ENCODE results near the gene SLC22A23.

Gene SLC22A23

DNA sequence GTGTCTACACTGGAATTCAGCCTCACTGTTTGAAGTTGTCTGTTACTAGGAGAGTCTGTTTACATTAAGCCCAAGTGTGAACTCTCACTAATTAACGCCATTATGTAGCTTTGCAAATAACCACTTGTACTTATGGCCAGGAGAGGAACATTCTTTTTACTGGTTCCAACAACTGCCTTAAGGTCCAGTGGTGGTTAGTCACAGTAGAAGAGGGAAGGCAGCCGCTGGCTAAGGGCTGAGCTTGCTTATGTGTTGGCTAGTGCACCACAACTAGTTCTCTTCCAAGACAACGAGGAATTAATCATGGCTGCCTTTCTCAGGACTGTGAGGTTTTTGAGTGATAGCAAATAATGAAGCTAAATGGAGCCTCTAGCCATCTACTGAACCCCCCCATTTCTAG, 14.9 kb upstream of the SLC22A23 start:
- DNase-seq (ENCODE audit: low spot score): no peak

DNA sequence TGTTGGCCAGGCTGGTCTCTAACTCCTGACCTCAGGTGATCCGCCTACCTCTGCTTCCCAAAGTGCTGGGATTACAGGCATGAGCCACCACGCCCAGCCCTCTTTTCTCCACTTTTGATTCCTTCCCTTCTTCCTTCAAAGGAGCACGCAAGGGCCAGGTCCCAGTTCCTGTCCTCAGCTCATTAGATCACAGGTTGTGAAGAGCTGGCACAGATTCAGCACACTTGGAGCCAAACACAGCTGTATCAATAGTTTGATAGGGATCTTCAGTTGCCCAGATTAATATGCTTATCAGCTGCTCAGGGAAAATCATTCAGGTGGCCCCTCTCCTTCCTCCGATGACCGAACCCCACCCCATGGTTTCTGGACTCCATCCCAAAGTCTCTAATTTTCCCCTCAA, 14.4 kb upstream of the SLC22A23 start:
- DNase-seq (ENCODE audit: low spot score): no peak

DNA sequence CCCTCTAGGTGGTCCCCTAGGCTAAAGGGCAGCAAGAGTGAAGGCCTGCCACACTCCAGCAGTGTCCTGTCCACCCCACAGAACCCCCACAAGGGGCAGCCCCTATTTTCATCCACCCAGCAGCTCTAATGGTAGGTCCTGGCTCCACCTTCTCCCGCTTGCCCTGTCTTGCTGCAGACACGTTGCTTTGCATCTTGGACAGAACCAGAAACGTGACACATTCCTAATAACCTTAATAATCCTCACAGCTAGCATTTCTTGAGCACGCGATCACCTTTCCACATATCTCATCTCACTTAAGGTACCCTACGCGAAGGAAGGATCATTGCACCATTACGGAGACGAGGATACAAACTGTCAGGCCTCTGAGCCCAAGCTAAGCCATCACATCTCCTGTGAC, 11.7 kb upstream of the SLC22A23 start:
- no peak for DNase-seq (ENCODE audit: low spot score)

DNA sequence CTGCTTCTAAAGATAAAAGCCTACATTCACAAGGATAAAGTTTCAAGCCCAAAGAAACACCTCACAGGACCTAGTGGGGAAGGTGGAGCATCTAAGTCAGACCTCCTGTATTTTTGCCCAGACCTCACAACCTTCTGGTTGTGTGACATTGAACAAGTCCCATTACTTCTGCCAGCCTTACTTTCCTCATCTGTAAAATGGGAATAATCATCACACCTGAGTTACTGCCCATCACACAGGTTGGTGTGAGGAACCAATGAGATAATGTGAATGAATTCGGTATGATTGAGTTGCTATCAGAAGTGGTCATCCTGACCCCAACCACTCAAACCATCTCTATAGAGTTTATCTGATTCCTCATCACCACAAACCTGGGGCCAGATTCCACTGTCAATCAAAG, 11.1 kb upstream of the SLC22A23 start:
- no peak for DNase-seq (ENCODE audit: low spot score)

DNA sequence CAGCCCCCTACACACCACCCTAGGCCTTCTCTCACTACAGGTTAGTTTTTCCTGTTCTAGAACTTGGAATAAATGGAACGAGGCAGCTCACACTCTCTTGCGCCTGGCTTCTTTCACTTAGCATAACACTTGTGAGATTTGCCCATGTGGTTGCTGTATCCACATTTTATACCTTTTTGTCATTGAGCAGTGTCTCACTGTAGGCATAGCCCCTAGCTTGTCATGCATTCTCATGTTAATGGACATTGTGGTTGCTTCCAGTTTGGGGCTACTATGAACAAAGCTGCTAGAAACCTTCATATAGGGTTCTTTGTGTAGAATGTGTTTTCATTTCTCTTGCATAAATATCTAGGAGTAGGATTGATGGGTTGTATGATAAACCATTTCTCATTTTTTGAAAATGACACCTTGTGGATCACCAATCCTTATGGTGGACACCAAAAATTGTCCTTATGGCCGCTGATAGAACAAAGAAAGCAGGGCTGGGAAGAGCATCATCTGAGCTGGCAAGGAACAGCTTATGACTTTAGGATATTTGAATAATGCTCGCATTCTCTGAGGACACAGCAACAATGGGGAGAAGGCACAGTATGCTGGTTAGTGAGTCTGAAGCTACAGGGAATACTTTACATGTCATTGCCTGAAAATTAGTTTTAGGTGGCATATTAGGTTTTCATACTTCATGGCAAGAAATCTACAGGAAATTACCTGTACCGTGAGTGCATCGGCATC, 9.8 kb upstream of the SLC22A23 start:
- DNase-seq (ENCODE audit: low spot score): no peak

DNA sequence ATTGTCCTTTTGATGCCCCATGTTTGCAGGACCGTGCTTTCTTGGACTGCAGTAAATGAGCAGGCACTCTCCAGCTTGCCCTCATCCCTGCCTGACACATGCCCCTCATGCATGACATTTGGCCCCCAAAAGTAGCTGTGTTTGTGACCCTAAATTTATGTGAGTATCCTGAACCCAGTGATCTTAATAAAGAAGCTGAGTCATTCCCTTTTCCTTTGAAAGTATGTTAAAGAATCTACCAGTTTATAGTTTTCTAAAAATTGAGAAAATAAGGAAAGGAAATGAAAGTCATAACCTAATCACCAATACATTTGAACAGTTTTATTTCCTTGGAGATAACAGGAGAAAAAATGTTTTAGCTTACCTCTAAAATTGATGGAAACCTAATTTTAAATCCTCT, 3.4 kb upstream of the SLC22A23 start:
- no peak for DNase-seq (ENCODE audit: low spot score)

DNA sequence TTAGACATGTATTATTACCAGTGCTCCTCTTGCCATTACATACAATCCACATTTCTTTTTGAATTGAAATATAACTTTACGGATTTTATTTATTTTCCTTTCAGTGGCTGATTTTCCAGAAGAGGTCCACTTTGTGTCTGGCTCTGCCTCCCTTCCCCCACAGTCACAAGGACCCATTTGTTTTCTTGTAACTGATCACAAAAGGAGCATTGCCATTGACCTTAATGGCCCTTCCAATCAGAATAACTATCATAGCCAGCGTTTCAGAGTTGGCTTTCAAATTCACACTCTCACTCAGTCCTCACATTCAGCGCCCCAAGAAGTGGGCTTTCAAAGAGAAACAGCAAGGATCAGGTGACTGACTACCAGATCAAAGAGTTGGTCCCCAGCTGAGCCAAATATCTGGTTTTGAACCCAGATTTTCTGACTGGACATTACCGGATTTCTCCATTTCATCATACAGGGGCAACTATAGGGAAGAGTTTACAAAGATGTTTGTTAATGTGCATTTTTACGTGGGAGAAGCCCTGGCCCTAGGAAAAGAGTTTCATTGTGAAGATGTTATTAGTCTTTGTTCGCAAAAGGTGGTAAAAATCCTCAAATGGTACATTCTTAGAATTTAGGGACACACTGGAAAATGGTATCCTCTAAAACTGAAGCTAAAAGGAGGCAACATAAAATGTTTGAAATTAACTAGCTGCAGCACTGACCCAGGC, 2.0 kb upstream of the SLC22A23 start:
- no peak for DNase-seq (ENCODE audit: low spot score)

DNA sequence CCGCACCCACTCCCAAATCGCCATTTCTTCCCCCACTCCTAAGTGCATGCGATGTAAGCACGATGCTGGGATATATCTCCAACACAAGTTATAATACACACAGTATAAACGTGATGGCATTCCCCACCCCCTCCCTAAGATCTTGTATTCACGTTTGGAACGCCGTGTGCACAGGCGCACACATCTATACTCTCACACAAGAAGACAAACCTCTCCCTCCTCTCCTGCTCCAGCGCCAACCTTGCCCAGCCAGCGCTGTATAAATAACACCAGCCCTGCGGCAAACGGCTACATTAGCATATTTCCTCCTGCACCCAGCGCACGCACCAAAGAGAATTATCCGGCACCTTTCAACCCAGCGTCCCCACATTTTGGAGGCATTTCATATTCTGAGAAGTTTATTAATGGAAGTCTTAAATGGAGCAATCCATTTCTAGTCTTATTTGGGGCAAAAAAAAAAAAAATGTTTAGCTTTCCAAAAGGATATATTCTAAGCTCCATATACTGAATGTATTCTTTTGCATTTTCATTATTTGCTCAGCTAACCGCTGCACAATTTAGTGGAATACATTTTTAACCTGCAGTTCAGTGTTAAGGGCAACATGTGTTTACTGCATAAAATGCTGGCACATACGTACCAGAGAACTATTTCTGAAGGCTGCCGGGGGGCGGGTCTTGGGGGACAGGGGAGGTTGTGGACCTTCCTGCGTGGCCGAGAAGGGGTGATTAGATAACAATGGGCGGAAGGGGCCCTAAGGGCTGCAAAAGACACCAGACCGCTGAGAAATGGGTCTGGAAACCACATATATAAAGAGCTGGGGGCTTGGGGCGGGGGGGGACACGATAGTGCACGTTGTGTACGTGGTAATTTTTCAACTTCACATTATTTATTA, 1.1 kb upstream of the SLC22A23 start:
- no peak for DNase-seq (ENCODE audit: low spot score)

DNA sequence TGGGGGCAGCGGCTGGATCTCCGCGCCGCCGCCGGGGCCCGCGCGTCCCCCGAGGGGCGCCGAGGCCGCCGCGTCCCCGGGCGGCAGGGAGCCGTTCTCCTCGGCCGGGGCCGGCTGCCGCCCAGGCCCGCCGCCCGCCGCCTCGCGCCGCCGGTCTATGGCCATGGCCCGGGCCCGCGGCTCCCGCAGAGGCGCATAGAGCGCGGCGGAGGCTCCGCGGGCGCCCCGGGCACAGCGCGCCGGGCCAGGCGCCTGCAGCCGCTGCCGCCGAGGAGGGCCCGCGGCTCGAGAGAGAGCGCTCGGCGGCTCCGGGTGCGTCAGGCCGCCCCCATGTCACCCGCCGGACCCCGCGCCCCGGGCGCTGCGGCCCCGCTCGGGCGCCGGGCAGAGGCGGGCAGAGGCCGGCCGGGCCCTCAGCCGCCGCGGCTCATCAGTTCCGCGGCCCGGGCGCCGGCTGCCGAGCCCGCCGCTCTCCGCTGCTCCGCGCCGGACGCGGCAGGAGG, 404 bp downstream of the SLC22A23 start:
- DNase-seq (ENCODE audit: low spot score): peak; percentile 61

DNA sequence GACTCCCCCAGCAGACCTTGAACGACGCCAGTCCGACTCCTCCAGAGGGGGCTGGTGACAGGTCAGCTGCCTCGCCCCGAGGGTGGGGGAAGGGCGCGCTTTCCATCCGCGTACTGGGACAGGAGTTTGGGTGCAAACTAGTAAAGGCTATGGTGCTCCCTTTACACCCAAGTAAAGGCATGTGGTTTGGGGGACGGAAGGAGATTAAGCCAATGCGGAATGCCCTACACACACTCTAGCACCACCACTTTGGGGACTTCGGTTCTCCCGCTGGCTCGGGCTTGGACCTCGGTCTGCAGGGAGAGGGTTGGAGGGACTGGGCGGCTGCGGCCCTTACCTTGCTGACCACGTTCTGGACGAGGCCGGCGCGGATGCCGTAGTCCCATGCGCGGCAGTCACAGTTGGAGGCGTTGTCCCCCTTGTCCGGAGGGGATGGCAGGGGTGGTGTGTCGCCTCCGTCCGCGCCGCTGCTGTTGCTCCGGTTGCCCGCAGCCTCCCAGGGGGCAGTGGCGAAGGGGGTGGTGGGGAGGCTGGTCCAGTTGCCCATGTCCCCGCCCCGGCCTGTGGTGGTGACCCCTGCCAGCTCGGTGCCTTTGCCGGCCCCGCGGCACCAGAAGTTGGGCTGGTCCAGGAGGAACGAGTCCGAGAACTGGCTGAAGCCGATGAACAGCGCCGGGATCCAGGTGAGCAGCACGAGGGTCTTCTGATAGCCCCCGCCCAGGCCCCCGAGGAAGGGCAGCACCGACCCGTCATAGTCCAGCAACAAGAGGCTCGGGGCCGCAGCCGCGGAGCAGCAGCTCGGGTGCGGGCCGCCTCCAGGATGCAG, 1.1 kb downstream of the SLC22A23 start:
- peak; percentile 15 for DNase-seq (ENCODE audit: low spot score)

DNA sequence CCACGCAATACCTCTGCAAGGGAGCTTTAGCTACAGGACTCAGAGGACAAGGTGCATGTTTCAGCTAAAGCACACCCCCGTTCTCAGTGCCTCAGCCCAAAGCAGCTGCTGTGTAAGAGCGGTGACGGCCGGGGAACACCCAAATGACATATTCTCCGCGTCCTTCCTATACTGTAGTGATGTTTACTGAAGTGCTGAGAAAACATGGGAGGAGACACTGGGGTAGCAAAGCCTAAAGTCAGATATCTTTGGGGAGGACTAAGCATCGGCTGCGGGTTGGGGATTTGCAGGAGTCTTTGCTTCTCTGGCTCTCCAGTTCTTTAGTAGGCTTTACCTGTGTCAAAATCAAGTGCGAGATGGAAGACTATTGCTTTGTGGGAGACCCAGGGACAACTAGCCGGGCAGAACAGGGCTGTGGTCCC, 1.7 kb downstream of the SLC22A23 start:
- DNase-seq (ENCODE audit: low spot score): no peak

DNA sequence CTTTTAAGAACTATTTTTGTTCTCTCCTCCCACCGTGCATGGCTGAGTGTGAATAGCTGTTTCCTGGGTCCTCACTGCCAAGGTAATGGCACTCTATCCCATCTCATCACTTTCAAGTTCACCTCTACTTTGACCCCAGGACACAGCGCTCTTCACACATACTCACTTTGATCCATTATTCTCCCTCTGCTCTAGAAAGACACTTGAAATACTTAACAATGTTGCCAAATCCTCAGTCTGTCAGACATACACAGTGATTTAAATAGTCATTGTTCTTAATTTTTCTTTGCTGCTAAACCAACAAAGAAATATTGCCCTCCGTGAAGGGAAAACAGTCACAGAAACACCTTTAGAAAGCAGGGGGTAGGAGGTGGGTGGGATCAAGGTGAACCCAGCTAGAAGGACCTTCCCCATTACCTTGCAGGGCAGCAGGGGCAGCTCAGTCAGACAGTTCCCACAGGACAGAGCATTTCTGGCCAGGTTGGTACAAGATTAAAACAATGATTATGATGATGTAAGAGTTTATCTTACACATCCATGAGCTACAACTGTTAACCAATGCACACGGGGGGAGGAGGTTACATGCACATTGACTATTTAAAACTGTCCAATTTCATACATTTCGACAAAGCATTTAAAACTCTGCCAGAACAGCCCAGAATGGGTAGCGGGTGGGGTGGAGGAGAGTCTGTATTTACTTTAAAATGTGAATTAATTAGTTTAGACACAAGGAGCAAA, 2.4 kb downstream of the SLC22A23 start:
- DNase-seq (ENCODE audit: low spot score): no peak

DNA sequence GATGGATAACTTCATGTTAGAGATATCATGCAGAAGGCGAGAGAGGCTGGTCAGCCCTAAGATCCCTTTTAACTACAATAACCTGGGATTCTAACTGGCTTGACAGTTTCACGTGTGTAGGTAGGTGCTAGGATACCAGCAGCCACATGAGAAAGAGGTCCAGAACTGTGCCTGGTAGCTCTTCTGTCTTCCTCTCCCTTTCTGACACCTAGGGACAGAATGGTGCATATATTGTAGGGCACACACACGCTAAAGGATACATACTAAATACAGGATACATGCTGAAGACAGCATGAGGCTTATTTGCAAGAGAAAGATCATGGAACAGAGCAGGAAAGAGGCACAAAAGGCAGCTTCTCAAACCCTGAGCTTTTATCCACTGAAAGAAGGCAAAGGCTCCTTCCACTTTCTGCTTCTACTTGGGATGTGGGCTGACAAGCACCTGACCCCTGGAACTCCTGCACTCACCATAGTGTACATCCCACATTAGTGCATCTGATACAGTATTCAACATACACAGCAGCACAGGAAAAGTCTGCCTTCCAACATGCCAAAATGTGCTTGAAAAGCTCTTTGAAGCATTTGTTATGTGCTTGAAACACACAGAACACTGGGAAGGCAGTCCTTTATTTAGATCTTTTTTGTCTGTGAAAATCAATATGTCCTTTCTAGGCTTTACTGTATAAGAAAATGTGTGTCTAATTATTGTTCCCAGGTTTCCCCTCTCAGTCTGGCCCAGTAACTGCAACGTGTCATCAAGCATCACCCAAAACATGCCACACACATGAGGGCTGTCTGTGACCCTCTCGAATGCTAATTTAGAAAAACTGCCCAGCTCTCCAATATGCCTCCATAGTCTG, 3.2 kb downstream of the SLC22A23 start:
- no peak for DNase-seq (ENCODE audit: low spot score)

DNA sequence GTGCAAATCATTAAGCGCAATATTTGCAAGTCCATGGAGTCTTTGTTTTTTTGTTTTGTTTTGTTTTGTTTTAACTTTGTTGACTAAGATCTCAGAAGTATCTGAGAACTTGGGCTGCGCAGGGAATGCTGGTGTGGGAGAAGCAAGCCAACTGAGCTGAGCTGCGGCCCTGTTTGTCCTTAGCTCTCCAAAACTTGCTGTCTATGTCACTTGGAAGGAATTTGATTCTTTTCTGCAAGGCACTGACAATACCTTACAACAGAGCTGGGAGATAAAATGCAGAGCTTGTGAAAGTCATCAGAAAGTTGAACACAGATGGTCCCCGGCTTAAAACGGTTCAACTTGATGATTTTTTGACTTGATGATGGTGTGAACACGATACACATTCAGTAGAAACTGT, 5.4 kb downstream of the SLC22A23 start:
- no peak for DNase-seq (ENCODE audit: low spot score)

DNA sequence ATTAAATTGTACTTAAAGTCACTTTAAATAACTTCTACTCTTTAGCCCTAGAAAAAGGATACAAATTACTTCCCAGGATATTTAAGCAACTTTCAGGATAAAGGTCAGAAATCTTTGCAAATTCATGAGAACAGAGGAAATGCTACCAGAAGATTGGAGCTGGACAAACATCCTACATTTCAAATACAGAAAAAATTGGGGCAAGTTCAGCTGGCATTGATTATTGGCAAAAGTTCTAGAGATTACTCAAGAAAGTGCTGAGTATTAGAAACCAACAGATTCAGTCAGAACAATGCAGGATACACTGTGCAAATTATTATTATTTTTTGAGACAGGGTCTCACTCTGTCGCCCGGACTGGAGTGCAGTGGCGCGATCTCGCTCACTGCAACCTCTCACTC, 6.0 kb downstream of the SLC22A23 start:
- DNase-seq (ENCODE audit: low spot score): no peak

DNA sequence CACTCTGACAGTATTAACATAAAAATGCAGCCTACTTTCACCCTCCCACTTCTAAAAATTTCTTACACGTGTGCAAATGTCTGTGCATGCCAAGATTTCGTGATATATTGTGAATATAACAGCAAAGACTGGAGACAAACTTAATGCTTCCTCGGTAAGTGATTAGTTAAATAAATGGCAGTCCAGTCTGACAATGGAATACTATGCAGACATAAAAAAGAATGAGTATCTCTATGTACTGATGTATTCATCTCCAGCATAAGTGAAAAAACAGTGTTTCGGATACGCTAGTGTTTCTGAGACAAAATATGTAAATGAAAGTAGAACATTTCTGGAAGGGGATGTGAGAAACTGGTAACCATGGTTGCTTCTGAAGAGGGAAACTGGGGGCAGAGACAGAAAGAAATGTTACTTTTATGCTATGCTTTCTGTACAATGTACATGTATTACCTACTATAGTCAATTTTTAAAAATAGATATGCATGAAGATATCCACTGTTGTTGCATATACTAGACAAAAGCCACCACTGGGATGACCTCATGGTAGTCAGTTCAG, 7.0 kb downstream of the SLC22A23 start:
- no peak for DNase-seq (ENCODE audit: low spot score)

DNA sequence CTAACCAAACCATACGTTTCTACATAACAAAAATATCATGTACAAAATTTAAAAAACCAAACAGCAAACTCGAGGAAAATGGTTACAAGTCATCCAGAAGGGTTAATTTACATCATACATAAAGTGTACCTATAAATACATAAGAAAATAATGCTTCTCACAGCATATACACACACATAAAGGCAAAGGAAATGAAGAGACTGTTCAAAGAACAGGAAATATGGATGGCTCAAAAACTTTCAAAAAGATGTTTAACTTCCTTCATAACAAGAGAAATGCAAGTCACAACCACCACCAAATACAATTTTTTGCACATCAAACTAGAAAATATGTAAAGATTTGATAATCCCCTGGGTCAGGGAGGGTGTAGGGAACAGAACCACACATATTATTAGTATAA, 7.5 kb downstream of the SLC22A23 start:
- DNase-seq (ENCODE audit: low spot score): no peak

DNA sequence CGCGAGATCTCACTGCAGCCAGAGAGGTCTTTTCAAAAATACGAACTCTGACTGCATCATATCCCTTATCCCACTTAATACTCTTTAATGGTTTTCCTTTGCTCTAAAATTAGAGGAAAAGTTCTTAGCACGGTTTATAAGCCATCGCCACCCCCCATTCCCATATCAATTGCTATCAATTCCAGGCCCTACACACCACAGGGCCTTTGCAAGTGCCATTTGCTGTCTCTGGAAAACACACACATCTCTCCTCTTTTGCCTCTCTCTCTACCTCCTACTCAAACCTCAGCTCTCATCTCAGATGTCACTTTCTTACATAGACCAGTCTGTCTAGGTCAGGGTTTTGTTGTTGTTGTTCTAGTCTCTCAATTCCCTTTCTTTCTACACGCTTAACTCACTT, 9.8 kb downstream of the SLC22A23 start:
- DNase-seq (ENCODE audit: low spot score): no peak

DNA sequence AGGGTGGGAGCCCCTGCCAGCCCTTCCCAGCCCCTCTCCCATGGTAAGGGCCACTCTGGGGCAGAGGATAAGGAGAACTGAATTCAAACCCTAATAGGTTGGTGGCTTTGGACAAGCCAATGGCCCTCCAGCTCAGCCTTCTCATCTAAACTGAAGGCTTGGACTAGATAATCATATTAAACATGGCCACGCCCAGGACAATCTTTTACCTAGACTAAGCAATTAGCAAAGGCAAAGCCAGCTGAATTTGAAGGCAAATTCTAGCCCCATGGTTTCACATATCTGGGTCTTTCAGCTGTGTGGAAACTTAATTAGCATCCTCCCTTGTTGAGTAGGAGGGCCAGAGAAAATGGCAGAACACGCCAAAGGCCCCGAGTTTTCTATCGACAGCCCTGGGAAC, 10.7 kb downstream of the SLC22A23 start:
- no peak for DNase-seq (ENCODE audit: low spot score)
